HG03460 (cell line): ENCODE data around the gene MTCL1.

Experiments
- ATAC-seq: cut with Tn5 transposase; IDR thresholded peaks from one replicate; pipeline ENCODE4 v1.9.1; 2021; ENCODE audit not compliant: unreplicated experiment

Gene MTCL1

DNA sequence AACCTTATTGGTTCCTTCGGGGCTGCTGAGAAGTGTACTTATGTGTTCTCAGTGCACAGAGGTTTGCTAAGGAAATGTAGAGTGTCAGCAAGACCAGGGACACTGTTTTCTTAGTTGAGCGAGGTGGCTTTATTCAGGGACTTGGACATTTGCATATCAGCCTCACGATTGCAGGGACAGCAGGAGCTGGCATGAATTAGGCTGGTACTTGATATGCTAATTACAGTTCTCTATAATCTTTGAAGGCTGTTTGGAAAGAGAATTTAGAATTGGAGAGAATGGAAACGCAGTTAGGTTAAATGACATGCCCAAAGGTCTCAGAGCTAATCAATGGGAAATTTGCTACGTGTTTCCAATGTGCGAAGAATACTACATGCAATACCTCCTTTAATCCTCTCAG, 18.7 kb upstream of the MTCL1 start:
- no peak for ATAC-seq

DNA sequence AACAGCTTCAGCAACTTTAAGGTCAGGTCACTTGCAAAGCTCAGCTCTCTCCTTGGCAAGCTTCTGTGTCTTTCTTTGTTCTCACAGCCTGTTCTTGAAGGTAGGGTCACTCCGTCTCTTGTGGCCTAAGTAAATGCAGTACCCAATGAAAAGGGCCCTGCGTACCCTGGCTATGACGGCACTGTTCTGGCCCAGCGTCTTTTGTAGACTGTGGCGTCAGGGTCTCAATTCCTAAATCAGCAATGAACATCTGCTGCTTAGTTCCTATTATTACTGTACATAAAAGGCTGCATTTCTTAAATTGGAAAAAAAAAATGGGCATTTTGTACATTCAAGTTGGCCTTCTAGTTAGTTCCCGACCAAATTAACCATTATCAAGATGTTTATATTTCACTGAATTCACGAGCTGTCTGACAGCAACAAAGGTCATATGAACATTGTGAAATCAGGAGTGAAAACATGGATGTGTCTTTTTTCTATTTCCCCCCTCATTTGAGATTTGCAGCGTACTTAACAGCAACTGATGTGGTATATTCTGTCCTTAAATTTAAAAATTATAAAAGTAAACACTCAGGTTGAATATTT, 17.0 kb upstream of the MTCL1 start:
- ATAC-seq, result no peak

DNA sequence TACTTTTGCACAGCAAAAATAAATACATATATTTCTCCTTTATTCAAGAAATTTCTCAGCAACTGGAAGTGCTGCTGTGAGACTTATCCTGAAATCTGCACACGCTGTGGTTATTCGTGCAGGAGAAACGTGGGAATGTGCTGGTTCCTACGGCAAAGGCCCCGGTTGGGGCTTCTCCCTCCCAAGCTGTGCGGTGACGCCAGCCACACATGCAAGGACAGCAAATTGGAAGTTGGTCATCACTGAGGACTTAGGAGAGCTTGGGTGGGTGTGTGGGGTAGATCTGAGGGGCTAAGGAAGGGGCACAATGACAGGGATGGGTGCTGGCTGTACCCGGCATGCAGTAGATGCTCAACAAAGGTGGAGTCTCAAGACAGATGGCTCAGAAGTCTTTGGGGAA, 16.5 kb upstream of the MTCL1 start:
- no peak for ATAC-seq

DNA sequence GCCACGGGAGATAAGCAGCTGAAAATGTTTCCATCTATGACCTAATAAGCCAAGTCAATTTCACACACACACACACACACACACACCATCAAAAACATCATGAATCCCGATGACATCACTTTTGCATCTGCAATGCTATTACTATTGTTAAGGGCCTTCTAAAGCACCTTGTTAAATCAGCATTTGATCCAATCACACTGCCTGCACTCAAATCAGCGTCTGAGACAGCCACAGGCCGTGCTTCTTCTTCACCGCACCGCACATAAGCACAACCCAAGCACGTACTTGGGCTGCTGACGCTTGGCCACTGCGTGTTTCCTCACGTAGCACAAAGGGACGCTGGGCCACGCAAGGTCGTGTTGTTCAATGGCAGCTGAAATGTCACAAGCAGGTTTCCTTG, 15.8 kb upstream of the MTCL1 start:
- ATAC-seq, result no peak

DNA sequence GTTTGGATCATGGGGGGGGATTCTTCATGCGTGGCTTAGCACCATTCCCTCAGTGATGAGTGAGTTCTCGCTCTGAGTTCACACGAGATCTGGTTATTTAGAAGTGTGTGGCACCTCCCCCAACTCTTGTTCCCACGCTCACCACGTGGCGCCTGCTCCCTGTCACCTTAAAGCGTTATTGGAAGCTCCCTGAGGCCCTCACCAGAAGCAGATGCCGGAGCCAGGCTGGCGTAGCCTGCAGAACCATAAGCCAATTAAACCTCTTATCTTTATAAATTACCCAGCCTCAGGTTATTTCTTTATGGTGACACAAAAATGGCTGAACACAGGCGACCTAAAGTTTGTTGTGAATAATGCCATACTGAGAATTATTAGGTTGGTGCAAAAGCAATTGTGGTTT, 10.5 kb upstream of the MTCL1 start:
- ATAC-seq, result no peak

DNA sequence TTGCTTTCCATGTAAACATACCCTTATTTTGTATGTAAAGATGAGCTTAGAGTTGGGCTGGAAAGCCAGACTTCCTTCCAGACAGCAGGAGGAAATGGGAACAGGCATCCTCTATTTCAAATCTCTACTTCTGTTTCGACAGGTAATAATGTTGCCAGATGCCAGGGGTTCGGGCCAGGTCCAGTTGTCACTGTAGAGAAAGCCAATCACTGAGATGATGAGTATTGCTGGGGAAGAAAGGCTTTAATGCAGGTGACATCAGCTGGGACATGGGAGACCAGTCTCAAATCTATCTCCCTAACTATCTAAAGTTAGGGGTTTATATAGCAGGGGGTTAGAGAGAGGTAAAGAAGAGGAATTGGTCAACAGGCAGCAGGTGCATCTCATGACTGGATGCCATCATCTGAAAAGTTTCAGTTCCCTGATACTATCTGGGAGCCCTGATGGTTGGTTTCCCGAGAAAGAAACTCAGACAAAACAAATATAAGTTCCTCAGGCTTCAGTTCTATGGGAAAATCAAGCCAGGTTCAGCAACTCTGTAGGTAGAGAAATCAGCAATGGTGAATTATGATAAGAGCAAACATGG, 9.3 kb upstream of the MTCL1 start:
- ATAC-seq, result no peak

DNA sequence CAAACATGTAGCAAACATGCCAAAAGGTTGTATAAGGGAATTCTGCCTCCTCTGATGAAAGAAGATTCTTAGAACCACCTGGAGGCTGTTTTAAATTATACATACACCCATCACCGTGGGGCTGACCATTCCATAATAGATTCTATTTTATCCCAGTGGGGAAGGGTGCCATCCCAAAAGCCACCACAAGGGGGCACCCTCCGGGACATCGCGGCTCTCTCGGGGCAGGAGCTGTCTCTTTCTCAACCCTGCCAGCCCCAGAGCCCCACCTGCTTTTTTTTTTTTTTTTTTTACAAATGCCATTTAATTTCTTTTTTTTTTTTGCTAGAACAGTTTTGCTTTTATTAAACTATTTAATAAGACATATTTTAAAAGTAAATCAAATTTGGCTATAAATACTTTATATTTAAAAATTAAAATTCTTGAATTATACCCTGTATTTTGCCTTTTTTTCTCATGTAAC, 8.6 kb upstream of the MTCL1 start:
- ATAC-seq, result no peak

DNA sequence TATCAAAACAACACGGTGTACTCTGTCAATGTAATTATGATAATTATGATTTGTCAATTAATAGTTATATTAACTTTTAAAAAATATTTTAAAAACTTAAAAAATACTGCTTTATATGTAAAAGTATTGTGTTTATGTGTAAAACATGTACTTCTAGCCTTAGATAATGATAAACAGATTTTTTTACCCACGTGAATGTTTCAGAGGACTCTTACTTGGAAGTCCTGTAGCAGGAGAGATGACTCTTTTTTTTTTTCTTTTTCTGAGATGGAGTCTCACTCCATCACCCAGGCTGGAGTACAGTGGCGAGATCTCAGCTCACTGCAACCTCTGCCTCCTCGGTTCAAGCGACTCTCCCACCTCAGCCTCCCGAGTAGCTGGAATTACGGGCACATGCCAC, 6.2 kb upstream of the MTCL1 start:
- no peak for ATAC-seq

DNA sequence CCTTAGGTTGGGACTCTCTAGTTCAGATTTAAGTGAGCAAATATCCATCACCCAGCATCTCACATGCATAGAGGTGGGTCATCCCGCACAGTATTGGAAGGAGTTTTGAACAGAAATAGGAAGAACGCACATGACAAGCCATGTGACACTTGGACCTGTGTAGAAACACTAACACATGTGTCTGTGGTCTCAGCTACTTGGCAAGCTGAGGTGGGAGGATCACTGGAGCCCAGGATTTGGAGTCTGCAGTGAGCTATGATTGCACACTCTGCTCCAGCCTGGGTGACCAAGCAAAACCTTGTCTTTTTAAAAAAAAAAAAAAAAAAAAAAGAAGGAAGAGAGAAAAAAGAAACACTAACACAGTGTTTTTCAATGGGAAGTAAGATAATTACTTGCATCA, 5.4 kb upstream of the MTCL1 start:
- no peak for ATAC-seq

DNA sequence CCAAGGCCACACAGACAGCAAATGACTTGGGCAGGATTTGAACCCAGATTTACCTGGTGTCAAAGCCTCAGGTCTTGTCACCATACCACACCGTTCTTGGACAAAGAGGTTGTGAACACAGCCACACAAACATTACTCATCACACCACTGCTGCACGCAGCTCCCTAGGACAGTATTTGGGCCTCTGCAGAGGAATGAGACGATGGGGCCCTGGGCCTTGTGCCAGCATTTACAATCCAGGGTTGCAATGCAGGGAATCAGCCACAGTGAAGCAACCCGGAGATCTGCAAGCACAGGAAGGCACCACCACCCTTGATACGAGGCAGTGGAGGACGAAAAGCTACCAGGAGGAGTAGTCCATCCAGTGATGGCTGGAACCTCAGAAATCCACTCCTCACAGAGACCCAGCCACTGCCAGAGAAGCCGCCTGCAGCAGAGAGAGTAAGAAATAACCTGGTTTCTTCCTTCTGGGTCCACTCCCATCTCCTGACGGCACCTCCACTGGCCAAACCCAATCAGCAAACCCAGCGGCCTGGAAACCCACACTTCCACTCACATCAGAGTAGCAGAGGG, 3.7 kb upstream of the MTCL1 start:
- no peak for ATAC-seq

DNA sequence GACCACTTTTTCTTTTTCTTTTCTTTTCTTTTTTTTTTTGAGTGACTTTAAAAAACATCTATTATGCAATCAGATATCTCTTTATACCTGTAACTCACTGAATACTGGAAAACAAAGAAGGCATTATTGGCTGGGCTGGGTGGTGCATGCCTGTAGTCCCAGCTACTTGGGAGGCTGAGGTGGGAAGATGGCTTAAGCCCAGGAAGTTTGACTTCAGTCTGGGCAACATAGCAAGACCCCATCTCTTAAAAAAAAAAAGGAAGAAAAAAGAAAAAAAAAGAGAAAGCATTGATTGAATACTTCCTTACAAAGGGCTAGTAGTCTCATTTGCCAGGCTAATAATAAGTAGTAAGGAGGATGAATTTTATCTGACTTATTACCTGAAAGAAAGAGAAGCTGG, 2.7 kb upstream of the MTCL1 start:
- no peak for ATAC-seq

DNA sequence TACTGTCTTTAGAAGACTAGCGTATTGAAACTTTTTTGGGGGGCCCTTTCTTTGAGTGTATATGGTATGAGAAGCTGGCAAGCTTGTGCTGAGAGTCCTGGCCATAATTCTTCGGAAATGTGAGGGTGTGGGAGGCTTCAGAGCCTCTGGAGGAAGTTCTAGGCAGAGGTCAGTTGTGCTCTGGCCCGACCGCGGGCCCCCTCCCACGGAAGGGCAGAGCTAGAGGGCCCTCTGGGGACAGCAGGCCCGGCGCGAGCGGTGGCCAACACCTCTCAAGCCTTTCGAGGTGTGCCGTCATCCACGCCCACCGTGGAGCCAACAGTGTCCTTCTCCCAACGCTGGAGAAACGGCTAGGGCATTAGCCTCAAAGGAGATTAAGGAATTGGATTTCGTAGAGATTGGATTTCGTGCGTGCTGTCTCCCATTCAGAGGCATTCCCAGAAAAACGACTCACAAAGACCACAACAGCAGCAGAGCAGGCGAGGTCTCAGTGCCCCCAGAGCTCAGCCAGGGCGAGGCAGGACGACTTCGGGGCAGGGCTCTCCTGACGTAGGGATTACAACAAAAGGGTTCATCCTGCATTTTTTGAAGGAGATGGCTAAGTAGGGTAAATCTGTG, 2.2 kb upstream of the MTCL1 start:
- no peak for ATAC-seq

DNA sequence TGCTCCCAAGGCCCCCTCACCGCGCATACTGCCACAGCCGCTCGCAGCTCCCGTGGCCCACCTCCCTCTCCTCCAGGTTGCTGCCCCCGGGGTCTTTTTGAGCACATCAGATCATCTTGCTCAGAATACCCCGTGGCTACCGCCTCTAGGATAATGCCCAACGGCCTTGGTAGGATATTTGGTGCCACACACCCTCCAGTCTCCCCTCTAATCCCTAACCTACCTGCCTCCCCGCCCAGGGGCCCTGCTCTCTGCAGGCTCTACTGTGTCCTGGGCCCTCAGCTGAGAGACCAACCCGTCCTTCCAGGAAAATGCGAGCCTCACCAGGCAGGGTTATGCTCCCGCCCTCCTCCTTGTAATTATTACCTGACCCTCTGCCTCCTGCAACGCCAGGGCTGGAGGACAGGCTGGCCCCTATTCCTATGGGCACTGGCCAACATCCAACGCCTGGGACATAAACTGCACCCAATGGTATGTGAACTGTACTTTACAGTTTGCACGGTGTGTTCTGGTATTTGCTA, 1.5 kb upstream of the MTCL1 start:
- no peak for ATAC-seq

DNA sequence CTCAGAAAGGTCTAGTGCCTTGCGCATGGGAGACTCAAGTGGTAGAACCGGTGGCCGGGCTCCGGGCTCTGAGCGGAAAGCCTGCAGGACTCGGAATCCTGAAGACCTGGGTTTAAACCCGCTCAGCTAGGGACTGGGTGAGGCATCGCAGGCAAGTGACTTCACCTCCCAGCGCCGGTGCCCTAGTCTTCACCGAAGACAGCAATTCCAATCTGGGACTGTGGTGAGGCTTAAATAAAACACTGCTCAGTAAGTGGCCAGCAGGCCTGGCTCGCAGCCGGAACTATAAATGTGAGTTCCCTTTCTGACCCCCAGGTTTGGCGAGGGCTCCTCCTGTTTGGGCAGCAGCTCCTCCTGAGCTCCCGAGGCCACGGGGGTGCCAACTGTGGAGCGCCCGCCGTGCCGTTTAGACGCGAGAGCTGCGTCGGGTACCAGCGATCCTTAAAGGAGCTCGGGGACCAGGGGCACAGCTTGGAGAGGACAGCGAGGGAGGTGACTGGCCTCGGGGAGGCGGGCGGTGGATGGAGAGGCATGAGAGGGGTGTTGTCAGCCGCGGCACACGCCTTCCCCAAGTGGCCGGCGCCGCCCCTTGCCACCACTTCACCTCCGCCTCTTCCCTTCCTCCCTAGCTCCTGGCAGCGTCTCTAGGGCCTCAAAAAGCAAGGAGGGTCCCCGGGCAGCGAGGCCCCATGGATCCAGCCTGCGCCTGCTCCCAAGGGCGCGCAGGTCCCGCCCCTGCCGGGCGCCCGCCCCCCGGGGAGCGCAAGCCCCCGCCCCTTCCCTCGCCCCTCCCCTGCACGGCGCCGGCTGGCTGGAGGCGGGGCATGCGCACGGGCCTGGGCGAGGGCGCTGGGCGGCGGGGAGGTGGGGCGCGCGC, 757 bp upstream of the MTCL1 start:
- peak; percentile 85 for ATAC-seq

DNA sequence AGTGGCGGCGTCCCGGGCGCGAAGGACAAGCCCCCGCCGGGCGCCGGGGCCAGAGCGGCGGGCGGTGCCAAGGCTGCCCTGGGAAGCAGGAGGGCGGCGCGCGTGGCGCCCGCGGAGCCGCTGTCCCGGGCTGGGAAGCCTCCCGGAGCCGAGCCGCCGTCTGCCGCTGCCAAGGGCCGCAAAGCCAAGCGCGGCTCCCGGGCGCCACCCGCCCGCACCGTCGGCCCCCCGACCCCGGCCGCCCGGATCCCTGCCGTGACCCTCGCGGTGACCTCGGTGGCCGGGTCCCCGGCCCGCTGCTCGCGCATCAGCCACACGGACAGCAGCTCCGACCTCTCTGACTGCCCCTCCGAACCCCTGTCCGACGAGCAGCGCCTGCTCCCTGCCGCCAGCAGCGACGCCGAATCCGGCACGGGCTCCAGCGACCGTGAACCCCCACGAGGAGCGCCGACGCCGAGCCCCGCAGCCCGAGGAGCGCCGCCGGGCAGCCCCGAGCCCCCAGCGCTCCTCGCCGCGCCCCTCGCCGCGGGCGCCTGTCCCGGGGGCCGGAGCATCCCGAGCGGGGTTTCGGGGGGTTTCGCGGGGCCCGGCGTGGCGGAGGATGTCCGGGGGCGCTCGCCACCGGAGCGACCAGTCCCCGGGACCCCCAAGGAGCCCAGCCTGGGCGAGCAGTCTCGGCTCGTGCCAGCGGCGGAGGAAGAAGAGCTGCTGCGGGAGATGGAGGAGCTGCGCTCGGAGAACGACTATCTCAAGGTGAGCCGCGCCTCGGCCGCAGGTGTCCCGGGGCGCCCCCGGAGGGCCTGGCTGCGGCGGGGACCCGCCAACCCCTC, 820 bp downstream of the MTCL1 start:
- peak; percentile 5 for ATAC-seq

DNA sequence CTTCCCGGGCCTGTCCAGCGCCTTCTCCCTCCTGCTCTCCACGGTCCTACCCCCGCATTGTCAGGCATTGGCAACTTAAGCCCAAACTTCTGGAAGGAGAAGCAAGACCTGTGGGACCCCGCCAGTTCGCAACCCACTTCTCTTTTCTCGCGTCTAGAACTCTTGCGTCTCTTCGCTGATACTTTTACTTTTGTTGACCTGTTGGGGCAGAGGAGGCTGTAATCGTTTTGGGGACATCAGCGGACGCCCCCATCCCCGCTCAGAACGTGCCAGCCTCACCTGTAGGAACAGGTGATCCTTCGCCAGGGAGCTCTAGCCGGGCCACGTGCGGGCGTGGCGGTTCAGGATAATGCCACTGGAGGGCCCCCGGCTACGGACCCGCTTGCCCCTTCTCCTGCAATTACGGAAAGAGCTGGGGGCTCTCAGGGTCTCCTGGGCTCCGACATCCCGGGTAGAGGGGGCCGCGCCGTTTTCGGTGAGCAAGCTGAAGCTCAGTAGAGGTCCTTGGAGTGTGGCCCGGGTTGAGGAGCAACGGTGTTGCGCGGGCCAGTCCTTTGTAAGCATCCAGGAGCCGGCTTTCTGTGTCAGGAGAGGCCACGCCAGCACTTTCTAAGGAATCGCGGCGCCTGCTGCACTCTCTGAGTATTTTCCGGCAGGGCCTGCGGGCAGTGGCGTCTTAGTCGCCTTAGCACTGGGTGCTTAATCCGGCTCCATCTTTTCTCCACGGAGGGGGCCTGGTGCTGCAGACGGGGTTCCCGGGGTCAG, 1.6 kb downstream of the MTCL1 start:
- ATAC-seq, result no peak

DNA sequence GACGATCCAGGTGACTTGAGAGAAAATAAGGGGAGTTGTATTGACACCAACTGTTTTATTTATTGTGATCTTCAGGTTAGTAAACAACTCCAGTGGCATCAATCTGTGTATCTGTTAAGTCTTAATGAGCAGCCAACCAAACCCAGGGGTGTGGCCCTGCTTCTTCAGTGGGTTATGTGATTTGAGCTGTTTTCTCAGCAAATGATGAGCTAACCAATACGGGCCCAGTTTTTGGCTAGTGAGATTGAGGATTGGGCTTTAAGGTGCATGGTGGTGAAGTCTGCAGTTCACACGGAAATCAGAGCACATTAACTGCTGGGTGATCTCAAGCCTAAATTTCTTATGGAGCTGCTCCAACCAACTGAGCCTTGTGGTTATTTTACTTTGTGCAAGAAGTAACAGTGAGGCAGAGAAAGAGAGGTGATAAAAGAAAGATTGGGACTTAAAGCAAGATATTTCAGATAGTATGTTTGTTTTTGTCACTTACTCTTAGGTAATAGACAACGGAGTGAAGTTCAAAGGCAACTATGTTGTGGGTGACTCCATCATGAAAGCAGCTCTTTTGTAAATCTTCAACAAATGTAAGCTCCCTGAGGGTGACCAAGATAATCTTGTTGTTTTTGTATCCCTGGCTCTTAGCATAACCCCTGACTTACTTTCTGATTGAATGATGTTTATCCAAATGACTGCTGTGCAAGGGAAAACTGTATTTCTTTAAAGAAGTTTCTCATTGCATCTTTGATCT, 2.4 kb downstream of the MTCL1 start:
- no peak for ATAC-seq

DNA sequence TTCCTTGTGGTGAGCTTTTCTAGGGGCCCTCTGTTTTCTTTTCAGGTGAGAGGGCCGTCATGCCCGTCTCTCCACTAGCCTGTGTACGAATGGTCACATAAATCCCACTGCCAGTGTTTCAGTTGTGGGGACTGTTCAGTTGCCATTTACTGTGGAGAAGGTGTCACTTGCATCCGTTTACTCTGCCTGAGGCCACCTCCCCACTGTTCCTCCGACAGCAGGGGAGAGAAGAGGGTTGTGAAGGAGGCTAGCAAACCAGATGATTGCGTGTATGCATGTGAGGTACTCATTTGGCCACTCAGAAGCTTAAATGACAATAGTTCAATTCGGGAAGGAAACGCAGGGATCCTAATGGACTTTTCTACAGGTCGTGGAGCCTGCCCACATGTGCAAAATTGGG, 3.3 kb downstream of the MTCL1 start:
- ATAC-seq, result no peak
